ENCODE data around the gene TSPEAR. TPM values are rescaled to one million over a fixed set of nuclear protein-coding genes. Genes with fewer than 3 reads are reported as not detected.

The TSPEAR gene
- total RNA-seq, 1 donor from 2014 or later = not detected

- TF ChIP-seq, protein P1, sequence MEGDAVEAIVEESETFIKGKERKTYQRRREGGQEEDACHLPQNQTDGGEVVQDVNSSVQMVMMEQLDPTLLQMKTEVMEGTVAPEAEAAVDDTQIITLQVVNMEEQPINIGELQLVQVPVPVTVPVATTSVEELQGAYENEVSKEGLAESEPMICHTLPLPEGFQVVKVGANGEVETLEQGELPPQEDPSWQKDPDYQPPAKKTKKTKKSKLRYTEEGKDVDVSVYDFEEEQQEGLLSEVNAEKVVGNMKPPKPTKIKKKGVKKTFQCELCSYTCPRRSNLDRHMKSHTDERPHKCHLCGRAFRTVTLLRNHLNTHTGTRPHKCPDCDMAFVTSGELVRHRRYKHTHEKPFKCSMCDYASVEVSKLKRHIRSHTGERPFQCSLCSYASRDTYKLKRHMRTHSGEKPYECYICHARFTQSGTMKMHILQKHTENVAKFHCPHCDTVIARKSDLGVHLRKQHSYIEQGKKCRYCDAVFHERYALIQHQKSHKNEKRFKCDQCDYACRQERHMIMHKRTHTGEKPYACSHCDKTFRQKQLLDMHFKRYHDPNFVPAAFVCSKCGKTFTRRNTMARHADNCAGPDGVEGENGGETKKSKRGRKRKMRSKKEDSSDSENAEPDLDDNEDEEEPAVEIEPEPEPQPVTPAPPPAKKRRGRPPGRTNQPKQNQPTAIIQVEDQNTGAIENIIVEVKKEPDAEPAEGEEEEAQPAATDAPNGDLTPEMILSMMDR (IDR thresholded peaks at IDR 0.05; ENCODE audit: partially characterized antibody, unreplicated experiment) = no peak
- Mint-ChIP-seq H3K27me3 (ENCODE audit: unreplicated experiment) (no peaks in the 10 kb centered on the region), H3K36me3 (ENCODE audit: unreplicated experiment) (peaks cover 13% of the 10 kb centered on the region), H3K9me3 (ENCODE audit: unreplicated experiment) (peaks cover 14% of the 10 kb centered on the region), H3K27ac (ENCODE audit: unreplicated experiment) (no peak overlapping the region), H3K4me1 (ENCODE audit: low read depth, unreplicated experiment) (no peaks in the 10 kb centered on the region), H3K4me3 (ENCODE audit: unreplicated experiment) (no peak overlapping the region)
- no peak for DNase-seq
Measured at GRCh38 chr21:44542716-44543115, 168.7 kb downstream of the TSPEAR start.

DNA sequence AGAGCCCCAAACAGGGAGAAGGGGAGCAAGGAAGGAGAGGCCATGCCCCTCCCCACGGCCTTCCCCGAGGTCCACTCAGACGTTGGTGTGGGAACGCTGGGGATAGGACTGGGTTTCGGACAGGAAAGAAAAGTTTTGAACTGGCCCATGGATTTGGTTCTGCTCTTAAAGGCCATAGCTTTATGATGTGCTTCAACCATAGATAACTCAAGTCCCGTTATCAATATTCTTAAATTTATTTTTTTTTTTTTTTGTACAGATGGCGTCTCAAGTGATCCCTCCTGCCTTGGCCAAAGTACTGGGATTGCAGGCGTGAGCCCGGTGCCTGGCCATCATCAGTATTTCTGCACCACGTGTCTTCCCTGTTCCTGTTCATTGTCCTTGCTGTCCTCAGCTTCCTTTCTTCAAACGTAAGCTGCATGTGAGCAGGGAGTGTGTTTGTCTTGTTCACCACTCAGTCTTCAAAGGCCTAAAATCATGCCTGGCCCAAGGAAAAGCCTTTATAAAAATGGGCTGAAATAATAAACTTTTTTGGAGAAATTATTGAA lies 170.6 kb downstream of the TSPEAR start:
- H3K4me3 Mint-ChIP-seq (ENCODE audit: unreplicated experiment) = no peak overlapping the region
- H3K27ac Mint-ChIP-seq (ENCODE audit: unreplicated experiment) = no peak overlapping the region
- TF ChIP-seq, protein P1 (IDR thresholded peaks at IDR 0.05; ENCODE audit: partially characterized antibody, unreplicated experiment) = no peak
- H3K4me1 Mint-ChIP-seq (ENCODE audit: low read depth, unreplicated experiment) = no peaks in the 10 kb centered on the region
- DNase-seq = no peak
- peaks cover 5% of the 10 kb centered on the region for H3K36me3 Mint-ChIP-seq (ENCODE audit: unreplicated experiment)
- no peaks in the 10 kb centered on the region for H3K27me3 Mint-ChIP-seq (ENCODE audit: unreplicated experiment)
- H3K9me3 Mint-ChIP-seq (ENCODE audit: unreplicated experiment) = peaks cover 6% of the 10 kb centered on the region

DNA sequence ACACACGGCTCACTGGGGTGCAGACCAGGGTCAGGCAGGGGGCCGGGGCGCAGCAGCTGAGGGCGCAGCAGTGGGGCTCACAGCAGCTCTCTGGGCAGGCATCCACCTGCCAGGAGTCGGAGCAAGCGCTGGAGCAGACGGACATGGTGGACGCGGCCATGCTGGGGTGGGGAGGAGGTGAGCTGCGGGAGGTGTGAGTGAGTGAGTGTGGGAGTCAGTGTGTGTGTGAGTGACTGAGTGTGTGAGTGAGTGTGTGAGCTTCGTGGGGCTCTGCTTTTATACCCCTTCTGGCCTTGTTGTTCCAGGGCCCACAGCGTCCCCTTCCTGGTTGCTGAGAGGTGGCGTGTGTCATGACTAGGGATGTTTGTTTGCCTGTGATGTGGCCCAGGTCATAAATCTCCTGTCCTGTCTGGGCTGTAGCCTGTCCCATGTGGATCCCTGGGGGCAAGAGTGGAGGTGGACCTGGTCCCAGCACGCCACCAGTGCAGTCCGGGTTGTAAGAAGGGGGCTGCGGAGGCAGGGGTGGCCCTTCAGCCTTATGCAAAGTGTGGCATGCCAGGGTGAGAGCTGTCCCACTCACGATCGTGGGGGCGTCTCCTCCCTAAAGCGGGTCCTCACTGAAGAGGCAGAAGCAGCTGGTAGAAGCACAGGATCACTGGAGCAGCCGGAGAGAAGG lies 171.2 kb downstream of the TSPEAR start, which contains the start of gene KRTAP10-1:
Gene KRTAP10-1, minus strand, starts transcription at position 205 of the 676 bp plus-strand sequence. Its CDS starts 45 bp downstream, at position 160.
- H3K4me1 Mint-ChIP-seq (ENCODE audit: low read depth, unreplicated experiment) = no peaks in the 10 kb centered on the region
- no peaks in the 10 kb centered on the region for H3K27me3 Mint-ChIP-seq (ENCODE audit: unreplicated experiment)
- H3K36me3 Mint-ChIP-seq (ENCODE audit: unreplicated experiment) = peaks cover 5% of the 10 kb centered on the region
- H3K4me3 Mint-ChIP-seq (ENCODE audit: unreplicated experiment) = no peak within 1 kb of the TSS
- TF ChIP-seq, protein P1 (IDR thresholded peaks at IDR 0.05; ENCODE audit: partially characterized antibody, unreplicated experiment) = no peak
- no peak for DNase-seq
- peaks cover 8% of the 10 kb centered on the region for H3K9me3 Mint-ChIP-seq (ENCODE audit: unreplicated experiment)
- no peak within 1 kb of the TSS for H3K27ac Mint-ChIP-seq (ENCODE audit: unreplicated experiment)

DNA sequence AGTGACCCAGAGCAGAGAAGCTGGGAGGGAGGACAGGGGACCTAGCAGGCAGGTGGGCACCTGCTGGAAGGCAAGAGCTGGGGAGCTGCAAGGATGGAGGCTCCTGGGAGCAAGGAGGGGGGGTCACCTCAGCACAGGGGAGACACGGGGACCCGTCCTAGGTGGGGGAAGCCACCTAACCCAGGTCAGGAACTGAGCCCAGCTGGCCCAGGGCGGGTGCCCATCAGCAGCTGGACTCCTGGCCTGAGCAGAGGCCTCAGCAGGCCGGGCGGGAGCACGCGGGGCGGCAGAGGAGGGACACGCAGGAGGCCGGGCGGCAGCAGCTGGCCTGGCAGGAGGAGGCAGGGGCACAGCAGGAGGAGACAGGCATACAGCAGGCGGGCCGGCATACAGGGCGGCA lies 172.3 kb downstream of the TSPEAR start:
- no peak for DNase-seq
- Mint-ChIP-seq H3K4me1 (ENCODE audit: low read depth, unreplicated experiment) (no peaks in the 10 kb centered on the region), H3K27me3 (ENCODE audit: unreplicated experiment) (no peaks in the 10 kb centered on the region), H3K4me3 (ENCODE audit: unreplicated experiment) (no peak overlapping the region), H3K36me3 (ENCODE audit: unreplicated experiment) (peaks cover 5% of the 10 kb centered on the region), H3K27ac (ENCODE audit: unreplicated experiment) (no peak overlapping the region), H3K9me3 (ENCODE audit: unreplicated experiment) (peaks cover 9% of the 10 kb centered on the region)
- TF ChIP-seq, protein P1 (IDR thresholded peaks at IDR 0.05; ENCODE audit: partially characterized antibody, unreplicated experiment) = no peak
